Vagina (tissue), 2 donors: ENCODE measurements around the gene PAM16.

Experiments used
- POLR2A ChIP-seq, 2 donors: fragments of 450-650 bp; IDR thresholded peaks; one replicate each; pipeline ENCODE4 v1.6.1; 2017; ENCODE audit warnings: antibody characterized with exemption in 2 of 2, mild to moderate bottlenecking in 2 of 2, moderate library complexity in 2 of 2
- TF ChIP-seq, protein P1 (sequence below), 3 experiments: fragments of 450-650 bp in 2 of 3; fragments of 200-600 bp in 1 of 3; sonication (generic) in 1 of 3; IDR thresholded peaks; one replicate each; pipeline ENCODE4 v1.5.1; 2017 to 2019; ENCODE audit warnings: antibody characterized with exemption in 3 of 3, mild to moderate bottlenecking in 2 of 3, moderate library complexity in 2 of 3

DNA sequence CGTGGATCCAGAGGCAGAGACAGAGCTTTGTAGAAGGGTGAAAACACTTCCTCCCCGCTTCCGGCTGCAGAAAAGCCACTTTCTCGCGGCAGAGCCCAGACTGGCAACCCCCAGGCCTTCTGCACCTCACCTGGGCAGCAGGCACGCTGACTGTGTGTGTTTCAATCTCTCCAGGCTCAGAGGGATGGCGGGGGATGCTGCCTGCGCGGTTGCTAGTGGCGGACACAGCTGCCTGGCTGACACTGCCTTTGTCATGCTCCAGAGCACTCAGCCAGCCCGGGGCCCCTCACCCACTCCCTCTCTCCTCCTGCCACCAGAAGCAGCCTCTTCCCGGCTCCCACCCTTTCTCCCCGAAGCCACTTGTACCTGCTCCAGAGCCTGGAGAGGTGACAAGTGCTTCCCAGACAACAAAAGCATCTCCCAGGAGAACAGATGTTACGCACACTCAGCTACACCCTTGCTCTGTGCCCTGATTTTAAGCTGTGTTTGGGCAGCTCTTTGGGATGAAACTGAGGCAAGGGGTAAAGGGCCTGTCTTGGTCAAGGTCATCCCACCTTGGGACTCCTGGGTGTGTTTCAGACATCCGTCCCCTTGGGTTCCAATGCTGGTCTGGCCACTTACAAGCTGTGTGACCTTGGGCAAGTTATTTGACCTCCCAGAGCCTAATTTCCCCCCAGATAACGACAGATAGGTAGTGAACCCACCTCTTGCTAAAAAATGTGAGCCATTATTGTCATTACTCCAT, 44.5 kb downstream of the PAM16 start:
- TF ChIP-seq, protein P1, sequence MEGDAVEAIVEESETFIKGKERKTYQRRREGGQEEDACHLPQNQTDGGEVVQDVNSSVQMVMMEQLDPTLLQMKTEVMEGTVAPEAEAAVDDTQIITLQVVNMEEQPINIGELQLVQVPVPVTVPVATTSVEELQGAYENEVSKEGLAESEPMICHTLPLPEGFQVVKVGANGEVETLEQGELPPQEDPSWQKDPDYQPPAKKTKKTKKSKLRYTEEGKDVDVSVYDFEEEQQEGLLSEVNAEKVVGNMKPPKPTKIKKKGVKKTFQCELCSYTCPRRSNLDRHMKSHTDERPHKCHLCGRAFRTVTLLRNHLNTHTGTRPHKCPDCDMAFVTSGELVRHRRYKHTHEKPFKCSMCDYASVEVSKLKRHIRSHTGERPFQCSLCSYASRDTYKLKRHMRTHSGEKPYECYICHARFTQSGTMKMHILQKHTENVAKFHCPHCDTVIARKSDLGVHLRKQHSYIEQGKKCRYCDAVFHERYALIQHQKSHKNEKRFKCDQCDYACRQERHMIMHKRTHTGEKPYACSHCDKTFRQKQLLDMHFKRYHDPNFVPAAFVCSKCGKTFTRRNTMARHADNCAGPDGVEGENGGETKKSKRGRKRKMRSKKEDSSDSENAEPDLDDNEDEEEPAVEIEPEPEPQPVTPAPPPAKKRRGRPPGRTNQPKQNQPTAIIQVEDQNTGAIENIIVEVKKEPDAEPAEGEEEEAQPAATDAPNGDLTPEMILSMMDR (IDR thresholded peaks at IDR 0.05), result no peak
- no peak for TF ChIP-seq POLR2A (IDR thresholded peaks at IDR 0.05)
